ENCODE results near the gene TMEM91.
A peak's percentile ranks its signal among the peaks of the same experiment; 100 is the strongest.

The TMEM91 gene

DNA sequence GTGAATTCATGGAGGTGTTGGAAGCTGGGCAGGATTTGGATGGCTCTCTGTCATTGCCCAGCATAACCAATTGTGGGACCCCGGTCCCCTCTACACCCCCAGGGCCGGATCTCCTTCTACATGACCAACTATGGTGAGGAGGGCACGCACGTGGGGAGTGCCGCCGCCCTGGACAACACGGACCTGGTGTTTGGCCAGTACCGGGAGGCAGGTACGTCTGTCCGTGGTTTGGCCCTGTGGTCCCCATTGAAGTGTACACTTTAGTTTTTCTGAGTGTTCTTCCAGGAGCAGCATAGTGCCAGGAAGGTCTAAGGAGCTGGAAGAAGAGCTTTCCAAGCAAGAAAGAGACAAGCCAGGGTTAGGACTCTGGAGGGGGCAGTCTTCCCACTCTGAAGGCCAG, 37.6 kb downstream of the TMEM91 start:
- DNase-seq = no peak

DNA sequence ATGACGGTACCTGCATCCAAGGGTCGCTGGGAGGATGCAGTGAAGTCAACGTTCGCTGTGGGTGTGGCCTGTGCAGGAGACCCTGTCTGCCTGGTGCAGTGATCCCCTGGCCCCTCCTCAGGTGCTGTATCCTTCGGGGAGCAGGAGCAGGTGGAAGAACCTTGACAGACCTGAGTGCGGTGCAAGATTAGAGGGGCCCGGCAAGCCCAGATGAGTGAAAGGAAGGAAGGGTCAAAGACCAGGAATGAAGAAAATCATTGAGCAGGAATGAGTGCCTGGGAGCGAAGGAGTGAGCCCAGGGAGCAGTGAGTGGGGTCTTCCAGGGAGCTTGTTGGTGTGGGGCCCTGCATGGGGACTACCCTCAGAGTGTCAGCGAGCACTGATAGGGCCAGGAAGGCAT, 38.1 kb downstream of the TMEM91 start:
- no peak for DNase-seq

DNA sequence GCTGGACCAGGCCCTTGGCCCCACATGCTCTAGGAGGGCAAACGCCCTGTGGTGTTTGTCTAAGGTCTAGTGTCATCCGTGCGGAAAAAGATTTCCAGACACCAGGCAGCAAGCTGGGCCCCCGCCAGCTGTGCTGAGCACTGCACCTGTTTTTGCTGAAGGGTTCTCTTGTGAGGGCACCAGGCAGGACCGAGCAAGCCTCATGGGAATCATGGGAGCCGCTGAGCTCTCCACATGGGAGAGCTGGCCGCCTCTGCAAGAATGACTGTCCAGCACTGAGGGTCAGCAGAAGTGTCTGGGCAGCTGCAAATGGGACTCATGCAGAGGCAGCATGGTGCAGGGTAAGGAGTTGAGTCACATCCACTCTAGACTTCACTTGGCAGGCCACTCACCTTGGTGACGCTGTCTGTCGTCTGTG, 38.8 kb downstream of the TMEM91 start:
- peak; percentile 49 for DNase-seq

DNA sequence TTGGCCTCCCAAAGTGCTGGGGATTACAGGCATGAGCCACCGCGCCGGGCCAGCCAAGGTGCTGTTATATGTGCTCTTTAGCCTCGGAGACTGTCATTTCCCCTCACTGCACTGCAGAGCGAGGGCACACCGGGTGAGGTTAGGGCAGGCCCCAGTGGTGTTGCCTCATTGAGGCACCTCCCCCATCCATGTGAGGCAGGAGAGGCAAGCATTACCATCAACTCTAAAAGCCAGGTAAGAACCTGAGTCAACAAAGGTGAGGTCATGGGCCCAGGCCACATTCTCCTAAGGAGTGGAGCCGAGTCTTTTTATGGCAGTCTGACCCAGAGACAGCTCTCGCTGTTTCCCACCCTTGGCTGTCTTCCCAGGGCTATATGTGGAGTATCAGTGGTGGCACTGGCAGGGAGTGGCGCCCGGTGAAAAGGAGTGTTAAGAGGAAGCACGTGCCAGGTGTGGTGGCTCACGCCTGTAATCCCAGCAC, 39.9 kb downstream of the TMEM91 start:
- no peak for DNase-seq

DNA sequence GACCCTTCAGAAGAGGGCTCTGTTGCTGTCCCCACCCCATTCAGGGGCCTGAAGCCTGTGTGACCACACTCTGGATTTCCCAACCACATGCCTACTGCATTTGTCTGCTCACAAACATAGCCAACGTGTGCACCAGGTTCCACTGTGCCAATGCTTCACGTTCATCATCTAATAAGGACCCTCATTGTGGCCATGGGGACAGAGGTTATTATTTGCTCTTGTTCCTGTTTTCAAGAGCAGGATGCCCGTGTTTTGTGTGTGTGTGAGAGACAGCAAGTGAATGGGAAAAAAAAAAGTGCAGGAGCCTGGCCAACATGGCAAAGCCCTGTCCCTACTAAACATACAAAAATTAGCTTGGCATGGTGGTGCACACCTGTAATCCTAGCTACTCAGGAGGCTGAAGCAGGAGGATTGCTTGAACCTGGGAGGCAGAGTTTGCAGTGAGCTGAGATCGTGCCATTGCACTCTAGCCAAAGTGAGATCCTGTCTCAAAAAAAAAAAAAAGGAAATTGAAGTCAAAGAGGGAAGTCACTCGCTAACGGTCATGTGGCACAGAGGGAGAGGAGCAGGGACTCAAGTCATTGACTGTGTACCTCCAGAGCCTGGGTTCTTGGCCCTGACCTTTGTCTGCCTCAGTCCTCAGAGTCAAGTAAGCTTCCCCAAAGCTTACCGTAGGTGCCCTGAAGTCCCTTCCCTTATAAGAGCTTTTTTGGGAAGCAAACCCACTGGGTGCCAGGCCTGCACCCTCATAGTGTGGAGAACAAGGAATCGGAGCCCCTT, 44.0 kb downstream of the TMEM91 start:
- DNase-seq = no peak

DNA sequence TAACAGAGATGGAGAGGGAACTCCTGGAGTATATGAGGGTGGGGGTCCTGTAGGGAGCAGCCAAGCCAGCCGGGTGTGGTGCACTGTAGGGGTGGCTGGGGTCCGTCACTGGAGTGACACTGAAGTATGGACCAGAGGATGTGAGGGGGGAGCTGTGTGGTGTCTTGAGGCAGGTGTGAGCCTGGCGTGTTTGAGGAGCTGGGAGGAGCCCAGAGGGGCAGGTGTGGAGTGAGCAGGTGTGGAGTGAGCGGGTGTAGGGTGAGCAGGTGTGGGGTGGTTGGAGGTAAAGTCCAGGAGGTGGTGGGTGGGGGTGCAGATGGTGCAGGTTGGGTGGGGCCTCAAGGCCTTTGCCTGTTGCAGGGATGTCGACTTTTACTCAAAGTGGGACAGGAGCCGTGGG, 45.0 kb downstream of the TMEM91 start:
- DNase-seq = peak; percentile 72

DNA sequence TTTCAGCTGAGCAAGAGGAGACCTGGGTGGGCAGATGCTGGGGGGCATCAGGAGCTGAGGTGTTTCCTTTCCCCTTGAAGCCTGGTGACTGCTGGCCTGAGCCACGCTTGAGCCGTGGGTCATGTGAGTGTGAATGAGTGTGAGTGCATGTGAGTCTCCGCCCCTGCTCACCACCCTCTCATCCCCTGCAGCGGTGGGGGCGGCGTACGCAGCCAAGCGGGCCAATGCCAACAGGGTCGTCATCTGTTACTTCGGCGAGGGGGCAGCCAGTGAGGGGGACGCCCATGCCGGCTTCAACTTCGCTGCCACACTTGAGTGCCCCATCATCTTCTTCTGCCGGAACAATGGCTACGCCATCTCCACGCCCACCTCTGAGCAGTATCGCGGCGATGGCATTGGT, 45.6 kb downstream of the TMEM91 start:
- no peak for DNase-seq

DNA sequence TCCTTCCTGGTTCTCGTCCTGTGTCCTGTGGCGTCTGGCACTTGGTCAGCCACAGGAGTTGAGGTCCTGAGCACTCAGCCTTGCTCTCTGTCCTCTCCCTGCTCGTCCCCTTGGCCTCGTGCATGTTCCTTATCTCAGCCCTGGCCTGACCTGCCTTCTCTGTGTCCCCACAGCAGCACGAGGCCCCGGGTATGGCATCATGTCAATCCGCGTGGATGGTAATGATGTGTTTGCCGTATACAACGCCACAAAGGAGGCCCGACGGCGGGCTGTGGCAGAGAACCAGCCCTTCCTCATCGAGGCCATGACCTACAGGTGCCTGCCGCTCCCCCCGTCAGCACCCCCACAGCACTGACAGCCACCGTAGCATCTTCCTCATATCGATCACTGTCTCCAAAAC, 46.1 kb downstream of the TMEM91 start:
- DNase-seq = no peak

DNA sequence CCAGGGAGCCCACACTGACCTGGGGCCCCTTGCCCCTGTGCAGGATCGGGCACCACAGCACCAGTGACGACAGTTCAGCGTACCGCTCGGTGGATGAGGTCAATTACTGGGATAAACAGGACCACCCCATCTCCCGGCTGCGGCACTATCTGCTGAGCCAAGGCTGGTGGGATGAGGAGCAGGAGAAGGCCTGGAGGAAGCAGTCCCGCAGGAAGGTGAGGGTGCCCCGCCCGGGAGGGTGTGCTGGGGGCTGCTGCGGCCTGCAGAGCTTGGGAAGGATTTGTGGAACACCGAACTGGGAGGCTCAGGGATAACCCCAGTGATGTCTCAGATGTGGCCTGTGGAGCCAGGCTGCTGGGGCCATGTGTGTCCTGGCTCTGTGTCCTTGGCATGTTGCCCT, 46.6 kb downstream of the TMEM91 start:
- DNase-seq = no peak

DNA sequence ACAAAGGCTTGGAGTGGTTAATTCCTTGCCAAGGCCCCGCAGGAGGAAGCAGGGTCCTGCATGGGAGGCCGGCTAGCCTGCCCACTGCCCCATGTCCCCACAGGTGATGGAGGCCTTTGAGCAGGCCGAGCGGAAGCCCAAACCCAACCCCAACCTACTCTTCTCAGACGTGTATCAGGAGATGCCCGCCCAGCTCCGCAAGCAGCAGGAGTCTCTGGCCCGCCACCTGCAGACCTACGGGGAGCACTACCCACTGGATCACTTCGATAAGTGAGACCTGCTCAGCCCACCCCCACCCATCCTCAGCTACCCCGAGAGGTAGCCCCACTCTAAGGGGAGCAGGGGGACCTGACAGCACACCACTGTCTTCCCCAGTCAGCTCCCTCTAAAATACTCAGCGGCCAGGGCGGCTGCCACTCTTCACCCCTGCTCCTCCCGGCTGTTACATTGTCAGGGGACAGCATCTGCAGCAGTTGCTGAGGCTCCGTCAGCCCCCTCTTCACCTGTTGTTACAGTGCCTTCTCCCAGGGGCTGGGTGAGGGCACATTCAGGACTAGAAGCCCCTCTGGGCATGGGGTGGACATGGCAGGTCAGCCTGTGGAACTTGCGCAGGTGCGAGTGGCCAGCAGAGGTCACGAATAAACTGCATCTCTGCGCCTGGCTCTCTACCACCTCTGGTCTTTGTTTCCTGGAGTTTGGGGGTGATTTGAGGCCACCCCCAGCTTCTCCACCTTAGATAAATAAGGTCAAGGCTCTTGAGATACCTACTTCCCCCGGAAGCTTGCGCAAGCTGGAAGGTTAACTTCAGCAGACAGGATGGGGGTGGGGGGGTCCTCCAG, 48.2 kb downstream of the TMEM91 start:
- no peak for DNase-seq

DNA sequence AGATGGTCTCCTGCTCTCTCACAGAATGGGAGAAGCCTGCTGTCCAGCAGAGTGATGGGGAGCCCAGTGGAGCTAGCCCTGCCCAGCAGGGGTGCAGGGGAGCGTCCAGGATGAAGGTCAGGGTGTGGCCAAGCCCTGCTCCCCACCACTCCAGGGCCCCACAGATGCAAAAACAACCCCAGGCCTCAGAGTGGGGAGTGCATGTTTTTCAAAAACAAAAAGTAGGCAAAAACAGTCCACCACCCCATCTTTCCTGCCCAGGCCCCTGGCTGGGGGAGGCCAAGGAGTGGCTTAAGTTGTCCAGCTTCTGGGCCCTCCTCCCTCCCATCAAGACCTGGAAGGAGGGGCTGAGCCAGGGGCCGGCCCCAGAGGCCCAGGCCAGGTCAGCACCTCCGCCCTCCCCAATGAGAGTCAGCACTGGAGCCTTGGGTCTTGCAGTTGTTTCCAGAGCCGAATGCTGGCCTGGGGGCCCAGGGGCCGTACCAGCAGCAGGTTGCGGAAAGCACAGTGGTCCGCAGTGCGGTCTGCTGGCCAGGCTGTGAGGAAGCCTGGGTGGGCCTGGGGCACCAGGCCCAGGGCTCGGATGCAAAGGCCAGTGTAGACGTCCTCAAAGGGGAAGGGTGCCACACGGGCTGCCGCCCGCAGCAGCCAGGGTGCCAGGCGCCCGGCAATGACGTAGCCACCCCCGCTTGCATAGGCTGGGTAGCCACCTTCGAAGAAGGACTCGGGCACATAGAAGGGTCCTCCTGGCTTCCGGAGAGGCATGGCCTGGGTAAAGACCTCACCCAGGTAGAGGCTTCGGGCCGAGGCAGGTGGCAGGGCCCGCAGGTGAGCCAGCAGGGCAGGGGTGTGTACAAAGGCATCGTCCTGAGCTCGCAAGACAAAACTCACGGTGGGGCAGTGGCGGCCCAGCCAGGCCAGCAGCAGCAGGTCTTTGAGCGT, 49.1 kb downstream of the TMEM91 start:
- no peak for DNase-seq

DNA sequence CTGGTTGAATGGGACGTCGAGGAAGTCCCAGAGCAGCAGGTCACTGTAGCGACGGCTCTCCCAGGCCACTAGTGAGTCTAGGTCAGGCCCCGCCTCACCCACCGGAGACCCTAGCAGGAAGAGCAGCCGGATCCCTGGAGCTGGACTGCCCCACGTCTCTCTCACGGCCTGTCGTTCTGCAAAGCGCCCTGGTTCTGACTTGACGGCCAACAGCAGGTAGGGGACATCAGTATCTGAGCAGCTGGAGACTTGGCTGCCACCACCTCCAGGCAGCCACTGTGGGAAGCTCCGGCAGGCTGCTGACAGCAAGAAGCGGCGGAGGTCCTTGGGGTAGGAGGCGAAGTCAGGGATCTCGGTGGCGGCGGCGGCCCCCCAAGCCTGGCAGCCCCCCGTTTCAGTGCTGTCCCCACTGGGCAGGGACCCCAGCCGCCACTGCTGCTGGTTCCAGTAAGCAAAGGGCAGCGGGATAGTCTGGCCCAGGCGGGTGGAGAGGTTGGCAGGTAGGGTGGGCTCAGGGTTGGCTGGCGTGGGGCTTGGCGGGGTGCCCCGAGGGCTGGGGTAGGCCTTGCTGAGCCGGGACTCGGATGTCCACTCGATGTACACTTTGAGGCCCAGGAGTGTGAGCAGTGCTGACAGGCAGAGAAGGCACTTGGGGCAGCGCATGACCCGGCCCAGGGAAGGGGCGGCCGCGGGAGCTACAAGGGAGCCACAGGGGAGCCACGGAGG, 49.9 kb downstream of the TMEM91 start:
- no peak for DNase-seq

DNA sequence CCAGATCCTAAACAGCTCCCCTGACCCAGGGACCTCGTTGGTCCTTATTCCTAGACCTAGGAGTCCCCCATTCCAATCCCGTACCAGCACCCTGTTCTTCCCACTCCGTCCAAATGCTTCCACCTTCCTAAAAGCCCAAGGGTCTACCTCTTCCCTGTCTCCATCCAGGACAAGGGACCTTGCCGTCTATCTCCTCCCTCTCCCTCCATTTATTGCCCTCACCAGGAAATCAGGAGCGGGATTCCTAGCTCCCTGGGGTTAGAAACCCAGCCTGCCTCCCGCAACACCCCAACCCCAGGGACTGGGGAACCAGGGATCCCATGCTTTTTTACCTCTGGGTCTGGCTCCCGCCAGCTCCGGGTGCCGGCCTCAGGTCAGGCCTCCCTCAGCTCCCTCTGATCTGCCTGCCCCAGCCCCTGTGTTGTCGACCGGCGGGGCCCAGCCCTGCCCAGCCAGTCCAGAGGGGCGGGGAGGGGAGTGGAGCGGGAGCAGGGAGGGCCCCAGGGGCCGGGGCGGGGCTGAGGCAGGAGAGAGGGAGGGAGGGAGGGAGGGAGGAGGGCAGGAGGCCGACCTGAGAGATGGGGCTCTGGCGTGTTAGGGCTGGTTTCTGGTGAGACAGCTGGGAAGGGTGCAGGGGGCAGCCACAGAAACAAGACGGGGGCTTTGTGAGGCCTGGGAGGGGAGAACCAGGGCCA, 50.8 kb downstream of the TMEM91 start, which contains the start of gene B3GNT8:
TSS of gene B3GNT8 (minus strand) at position 423 of the 695 bp plus-strand sequence. CDS start 596 bp downstream, outside the sequence.
- DNase-seq = peak; percentile 90

DNA sequence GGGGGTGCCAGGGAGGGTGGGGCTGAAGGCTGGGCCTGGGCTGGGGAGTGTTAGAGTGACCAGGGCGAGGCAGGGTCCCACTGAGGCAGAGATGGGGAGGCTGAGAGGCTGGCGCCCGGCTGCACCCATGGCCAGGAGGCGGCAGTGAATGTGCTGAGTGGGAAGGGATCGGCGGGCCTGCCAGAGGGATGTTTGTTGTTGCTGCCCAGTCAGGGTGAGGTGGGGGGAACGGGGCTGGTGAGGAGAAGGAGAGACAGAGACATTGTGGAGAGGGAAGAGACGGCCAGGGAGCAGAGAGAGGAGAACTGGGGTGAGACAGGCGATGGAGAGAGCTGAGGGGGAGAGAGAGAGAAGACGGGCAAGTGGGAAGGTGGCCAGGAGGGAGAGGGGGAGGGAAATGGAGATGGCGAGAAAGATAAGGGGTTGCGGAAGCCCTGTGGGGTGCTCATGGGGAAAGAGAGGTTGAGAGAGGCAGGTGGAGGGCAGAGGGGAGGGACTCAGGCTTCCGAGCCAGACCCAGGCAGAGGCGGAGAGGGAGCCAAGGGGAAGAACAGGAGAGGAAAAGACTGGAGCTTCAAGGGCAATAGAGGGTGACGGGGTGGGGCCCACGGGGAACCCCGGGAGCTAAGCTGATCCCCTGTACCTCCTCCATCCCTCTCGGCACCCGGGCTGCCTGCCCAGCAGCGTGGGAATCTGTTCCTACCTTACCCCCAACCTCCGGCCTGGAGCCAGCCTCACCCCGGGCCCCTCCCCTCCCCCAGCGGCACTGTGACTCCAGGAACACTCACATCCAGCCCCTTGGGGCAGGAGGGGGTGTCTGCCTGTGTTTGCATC, 51.5 kb downstream of the TMEM91 start:
- peak; percentile 48 for DNase-seq

DNA sequence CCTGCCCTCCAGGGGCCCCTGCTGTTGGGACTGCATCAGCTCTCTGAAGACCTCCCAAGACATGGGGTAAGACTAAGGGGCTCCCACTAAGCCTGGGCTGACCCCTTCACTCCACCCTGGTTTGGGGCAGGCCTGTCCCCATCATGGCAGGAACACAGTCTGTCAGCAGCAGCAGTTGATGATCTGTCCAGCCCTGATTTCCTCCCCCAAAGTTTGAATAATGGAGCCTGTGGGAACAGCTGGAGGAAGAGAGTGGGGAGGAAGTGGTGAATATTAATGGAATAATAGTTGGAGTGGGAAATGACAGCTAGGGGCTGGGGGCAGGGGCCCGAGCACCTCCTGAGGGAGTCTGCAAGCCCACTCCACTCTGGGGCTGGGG, 52.1 kb downstream of the TMEM91 start:
- no peak for DNase-seq

DNA sequence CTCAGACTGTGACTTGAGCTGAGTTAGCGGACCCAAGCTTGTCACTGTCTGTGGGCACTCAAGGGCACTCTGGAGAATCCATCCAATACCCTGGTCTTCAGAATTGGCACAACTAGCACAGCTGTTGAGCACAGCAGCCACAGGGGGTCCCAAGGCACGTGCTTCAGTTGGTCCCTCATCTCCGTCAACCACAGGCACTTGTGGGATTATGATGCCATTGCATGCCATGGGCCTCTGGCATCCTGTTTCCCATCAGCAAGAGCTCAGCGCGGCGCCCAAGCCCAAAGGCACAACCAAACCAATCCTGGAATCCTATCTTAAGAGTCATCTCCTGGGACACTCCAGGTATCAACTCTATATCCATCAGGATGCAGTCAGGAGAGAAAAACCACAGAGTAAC, 54.6 kb downstream of the TMEM91 start:
- DNase-seq = no peak

DNA sequence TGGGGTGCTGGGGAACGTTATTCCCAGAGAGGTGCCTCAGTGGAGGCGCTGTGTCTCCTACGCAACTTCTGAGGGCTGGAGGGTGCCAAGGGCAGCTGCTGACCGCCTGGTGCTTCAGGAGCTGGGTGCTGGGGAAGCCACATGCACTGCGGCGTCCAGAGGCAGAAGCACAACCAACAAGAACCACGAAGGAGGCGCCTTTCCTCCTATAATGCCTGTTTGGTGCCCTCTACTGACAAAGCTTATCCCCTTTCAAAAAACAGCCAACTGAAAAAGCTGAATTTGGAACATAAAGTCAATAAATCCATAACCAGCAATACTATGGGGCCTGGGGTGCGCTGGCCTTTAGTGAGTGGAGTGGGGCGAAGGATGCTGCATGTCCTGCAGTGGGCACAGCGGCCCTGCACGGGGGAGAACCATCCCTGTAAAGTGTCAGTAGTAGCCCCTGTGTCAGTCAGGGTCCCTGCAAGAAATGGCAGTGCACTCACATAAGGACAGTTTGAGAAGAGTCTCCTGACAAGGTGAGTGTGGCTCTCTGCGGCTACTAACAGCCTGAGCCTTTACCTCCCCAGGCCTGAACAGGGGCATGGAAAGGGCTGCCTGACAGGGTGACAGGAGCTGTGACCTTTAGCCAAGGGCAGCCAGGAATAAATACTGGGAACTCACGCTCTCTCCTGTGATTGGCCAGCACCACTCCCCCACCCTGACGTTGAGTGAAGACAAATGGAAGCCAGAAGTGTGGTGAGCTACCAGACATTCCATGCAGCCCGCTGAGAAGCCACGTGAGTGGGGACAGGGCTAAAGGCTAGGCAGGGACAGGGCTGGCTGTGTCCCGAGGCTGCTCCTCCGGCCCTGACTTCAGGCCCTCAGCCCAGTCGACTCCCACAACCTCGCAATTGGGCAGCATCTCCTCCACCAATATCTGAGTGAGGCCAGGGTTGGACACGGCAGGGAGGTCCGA, 55.4 kb downstream of the TMEM91 start:
- DNase-seq = peak; percentile 7

DNA sequence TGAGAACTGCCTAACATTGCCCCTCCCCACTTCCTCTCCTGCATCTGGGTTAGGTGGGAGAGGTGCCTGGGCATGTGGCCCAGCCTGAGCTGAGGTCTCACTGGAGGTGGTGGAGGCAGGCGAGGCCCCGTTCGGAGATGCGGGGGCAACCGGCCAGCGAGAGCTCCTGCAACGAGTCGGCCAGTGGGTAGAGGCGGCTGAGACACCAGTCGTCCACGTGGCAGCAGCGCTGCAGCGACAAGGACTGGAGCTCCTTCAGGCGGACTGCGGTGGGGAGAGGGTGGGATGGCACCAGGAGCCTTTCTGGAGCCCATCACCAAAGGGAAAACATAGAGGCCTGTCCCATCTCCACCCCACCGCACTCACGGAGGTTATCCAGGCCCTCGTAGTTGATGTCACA, 56.8 kb downstream of the TMEM91 start:
- no peak for DNase-seq
